ENCODE results near the gene CHCHD6.

Gene CHCHD6

DNA sequence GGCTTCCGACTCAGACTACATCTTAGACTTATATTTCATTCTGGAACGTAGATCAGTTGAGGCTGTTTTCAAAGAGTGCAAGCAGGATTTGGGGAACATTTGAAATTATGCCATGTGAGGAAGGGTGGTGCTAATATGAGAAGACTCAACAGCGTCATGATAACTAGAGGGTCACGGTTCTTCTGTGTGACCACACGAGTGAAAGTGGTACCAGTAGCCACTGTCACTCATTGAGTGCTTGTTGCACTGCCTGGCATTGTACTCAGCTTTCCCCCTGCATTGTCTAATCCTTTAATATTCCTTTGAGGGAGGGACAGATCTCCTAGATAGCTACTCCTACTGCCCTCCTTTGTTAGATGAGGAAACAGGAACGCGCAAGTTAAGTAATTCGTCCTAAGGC is 197.6 kb downstream of the CHCHD6 start:
- Histone ChIP-seq H3K27ac (no peak overlapping the region), H3K4me3 (no peak overlapping the region)

DNA sequence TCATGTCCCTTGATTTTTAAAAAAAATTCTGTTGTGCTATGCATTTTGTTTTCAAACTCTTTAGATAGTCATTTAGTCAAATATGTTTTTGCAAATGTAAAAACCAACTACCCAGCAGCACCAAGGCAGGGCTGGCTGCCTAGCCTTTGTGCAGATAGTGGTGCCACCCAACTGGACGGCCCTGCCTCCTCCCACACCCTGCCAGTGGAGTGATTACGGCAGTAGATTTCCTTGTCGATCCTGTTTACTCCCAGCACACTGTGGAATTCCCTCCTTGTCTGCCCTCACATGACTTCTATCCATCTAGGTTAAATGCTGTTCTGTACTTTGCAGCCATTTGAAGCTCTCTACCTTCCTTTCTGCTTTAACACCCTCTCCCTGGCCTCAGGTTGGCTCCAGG is 199.5 kb downstream of the CHCHD6 start:
- H3K4me3 ChIP-seq: no peak overlapping the region
- H3K27ac ChIP-seq: peak overlapping the region in 3 of 21 experiments; percentile 10 to 50 (median 42)

DNA sequence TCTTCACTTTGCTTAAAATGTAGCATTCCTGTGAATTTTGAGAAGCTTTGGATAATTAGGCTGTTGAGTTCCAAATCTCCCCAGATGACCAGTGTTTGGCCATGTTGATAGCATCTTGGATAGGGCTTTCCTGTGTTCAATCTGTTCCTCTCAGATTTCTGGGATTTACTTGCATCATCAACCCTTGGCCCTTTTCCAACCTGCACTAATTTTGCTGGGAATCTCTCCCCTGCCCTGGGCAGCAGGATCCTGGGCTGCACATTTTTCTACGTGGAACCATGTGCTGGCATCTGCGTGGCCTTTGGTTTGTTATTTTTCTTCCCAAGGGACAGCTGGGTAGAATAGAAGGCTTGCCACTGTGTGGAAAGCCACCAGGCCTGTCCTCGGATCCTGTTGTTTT is 203.5 kb downstream of the CHCHD6 start:
- H3K4me3 ChIP-seq: no peak overlapping the region
- H3K27ac ChIP-seq: no peak overlapping the region

DNA sequence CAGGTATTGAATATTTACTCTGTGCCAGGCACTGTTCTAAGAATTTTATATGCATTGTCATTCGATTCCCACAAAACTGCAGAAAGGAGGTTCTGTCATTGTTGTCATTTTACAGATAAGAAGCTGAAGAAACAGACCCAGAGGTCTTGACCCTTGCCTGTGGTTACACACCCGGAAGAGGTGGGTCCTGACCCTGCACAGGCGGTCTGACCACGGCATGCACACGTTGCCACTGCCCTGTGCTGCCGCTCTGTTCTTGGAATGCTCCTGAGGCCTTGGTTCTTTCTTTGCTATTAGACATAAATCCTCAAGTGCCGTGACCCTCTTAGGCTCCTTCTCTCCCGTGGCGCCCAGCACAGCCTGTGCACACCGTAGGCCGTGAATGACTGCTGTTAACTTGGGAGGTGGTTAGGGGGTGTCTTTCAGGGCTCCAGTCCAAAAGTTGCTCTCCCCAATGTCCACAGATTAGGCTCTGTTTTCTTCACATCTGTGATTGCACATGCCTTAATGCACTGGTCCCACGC is 204.8 kb downstream of the CHCHD6 start:
- Histone ChIP-seq H3K27ac (no peak overlapping the region), H3K4me3 (no peak overlapping the region)

DNA sequence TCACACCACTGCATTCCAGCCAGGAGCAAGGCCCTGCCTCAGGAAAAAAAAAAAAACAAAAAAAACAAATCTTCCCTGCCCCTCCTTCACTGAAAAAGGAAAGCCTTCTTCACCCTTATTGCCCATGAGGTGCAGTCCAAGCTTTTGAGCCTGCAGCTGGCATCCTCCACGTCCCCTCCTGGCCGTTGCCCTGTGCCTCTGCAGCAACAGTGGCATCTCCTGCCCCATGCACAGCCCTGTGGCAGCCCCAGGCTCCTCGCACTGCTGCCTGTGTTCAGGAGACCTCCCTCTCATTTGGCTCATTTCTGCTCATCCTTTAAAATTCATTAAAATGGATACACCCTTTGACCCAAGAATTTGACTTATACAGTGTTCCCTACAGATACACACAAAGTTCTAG is 206.2 kb downstream of the CHCHD6 start:
- Histone ChIP-seq H3K27ac (peak overlapping the region in 4 of 21 experiments; percentile 28 to 76 (median 72)), H3K4me3 (no peak overlapping the region)

DNA sequence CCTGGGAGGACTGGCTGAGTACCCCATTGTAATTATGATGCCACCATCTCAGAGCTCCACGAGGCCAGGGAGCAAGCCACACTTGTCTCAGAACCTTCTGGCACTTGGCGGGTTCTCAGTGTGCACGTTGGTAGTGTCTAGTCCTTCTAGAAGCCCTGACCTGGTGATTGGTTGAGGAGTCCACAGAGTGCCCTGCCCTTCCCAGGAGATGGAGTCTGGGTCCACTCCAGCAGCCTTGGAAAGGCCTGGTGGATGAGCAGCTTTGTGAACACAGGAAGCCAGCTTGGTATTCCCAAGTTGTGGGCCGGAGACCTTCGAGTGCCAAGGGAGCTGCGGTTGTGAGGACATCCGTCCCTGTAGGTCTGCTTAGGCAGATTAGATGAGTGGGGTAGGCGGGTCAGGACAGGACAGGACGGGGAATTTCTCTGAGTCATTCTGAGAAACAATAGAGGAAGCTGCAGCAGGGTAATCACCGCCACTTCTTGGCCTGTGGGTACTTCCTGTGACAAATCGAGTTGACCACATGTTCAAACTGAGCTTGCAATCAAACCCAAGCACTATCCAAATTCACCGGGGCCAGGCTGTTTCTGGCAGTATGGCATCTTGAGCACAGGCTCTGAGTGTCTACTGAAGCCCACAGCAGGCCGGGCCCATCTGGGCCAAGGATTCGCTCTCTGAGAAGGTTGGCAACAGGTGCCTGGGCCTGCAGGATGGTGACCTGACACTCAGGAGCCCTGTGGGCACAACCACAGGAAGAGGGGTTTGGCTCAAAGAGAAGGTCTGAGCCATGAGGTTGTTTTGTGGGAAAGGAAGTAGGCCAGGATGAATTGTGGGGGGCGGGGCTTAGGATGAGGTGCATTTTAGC is 207.4 kb downstream of the CHCHD6 start:
- peak overlapping the region in 19 of 21 experiments; percentile 25 to 90 (median 74) for H3K27ac ChIP-seq
- H3K4me3 ChIP-seq: no peak overlapping the region

DNA sequence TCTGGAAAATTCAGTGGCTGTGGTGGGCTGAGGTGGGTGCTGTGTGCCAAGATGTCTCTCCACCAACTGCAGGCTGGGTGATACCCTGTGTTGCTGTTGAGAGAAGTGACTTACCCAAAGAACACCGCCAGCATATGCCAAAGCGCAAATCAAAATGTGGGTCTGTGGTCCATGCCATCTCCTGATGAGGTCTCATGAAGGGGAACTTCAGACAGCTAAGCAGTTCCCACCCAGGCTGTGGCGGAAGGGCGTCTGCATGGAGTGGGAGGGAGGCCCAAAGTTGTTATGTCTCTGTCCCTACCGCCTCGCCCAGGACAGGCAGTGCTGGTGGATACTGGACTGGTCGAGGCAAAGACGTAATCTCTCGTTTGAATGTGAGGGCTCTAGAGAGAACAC is 208.0 kb downstream of the CHCHD6 start:
- H3K27ac ChIP-seq: peak overlapping the region in 19 of 21 experiments; percentile 25 to 90 (median 74)

DNA sequence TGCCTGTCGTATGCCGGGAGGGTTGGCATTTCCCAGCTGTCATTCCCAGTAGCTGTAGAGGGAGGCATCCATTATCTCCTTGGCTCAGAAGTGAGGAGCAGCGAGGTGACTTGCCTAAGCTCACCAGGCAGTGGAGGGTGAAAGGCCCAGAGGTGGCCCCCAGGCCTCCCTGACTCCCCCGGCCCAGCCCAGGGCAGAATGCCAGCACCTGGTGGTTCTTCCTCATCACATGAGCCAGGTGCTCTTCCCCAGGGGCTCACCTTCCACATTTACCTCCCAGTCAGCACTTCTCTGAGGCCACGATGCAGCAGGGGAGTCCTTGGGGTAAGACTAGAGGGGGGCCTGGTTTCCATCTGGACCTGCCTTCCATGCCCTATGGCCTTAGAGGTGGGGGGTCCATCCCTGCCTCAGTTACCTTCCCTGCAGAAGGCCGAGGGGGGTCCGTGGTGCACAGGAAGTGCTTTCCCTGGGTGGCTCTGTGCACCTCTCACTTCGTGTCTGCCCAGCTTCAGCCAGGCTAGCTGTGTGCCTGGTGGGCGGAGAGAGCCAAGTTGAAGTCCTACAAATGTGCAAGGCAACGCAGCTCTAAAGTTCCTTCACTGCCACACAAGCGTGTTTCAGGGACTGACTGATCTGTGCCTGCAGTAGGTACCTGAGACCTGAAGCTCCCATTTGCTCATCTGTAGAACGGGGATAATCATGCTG is 208.6 kb downstream of the CHCHD6 start:
- H3K27ac ChIP-seq: peak overlapping the region in 19 of 21 experiments; percentile 25 to 90 (median 74)
- no peak overlapping the region for H3K4me3 ChIP-seq

More for the DNA sequence above, 208.0 kb downstream of the CHCHD6 start:
- no peak overlapping the region for H3K4me3 ChIP-seq

DNA sequence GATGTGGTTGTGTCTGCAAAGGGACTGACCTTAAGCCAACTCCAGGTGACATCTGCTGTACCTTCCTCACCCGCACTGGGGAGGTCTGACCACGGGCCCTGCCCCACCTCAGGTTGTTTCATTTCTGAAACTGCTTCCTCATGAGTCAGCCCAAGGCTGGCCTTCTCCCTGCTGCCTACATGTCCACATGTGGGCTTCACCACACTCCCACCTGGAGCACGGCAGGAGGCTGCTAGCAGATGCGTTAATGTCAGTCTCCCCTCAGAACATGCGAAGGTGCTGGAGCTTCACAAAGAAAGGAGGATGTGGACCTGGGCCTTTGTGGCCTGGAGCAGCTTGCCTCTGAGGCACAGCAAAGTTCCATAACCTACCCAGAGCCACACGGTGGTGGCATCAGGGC is 209.5 kb downstream of the CHCHD6 start:
- H3K4me3 ChIP-seq: no peak overlapping the region
- peak overlapping the region in 1 of 21 experiments; percentile 7 for H3K27ac ChIP-seq

DNA sequence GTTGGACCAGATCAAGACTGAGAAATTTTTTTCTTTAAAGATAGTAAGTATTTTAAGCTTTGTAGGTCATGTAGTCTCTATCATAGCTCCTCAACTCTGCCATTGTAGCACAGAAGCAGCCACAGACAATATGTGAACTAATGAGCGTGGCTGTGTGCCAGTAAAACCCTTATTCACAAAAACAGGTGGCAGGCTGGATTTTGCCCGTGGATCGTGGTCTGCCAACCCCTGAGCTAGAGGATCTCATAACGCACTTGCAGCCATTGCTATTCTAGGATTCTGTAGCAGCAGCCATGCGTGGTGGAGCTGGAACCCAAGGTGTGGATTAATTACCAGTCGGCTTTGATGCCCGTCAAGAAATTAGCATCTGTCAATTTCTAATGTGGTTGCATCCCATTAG is 210.2 kb downstream of the CHCHD6 start:
- peak overlapping the region in 1 of 21 experiments; percentile 7 for H3K27ac ChIP-seq
- H3K4me3 ChIP-seq: no peak overlapping the region

DNA sequence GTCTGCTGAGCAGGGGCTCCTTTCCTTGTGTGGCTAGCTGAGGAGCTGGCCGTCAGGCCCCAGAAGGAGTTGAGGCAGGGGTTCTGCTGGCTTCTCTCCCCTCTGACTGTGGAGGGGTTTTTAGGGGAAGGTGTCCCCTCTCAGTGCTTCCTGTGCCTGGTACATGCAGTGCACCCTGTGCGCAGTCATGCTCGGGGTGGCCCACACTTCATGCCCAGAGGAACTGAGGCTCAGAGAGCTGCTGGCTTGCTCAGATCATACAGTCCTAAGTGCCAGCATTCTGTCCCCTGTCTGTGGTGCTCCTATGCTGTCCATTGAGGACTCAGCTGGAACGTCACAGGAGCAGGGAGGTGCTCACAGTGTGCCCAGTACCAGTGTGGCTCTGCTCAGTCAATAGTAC is 211.0 kb downstream of the CHCHD6 start:
- Histone ChIP-seq H3K27ac (no peak overlapping the region), H3K4me3 (no peak overlapping the region)

DNA sequence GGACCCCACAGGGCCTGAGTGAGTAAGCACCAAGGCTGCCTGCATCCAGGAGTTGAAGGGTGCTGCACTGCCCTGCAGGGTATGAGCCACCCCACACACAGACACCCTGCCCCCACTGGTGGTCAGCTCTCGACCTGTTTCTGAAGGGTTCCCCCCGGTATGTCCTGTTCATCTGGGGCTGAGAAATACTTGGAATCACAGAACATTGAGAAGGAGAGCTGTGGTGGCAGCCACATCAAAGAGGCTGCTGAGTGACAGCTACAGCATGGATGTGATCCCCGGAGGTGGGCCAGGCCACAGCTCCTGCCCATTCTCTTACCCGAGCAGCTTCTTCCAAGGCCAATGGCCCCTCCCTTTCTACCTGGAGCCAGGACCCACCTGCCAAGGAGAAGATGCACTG is 212.5 kb downstream of the CHCHD6 start:
- H3K4me3 ChIP-seq: no peak overlapping the region
- no peak overlapping the region for H3K27ac ChIP-seq

DNA sequence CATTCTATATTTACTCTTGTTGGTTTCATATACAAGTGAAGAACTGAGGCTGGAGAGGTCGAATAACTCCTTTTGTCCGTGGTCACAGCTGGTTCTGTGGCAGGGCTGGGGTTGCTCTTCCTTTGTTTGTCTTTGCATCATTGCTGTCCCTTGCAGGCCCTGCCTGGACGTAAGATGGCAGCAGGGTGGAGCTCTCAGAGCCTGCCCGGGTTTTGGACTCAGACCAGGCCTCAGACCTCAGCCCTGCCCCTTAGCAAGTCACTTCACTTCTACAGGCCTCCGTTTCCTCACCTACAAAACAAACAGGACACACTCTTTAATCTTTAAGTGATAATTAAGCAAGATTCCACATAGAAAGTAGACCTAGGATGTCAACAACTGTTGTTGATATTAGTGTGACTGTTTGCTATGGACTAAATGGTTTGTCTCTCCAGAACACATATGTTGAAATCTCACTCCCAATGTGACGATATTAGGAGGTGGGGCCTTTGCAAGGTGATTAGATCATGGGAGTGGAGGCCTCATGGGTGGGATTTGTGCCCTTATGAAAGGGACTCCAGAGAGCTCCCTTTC is 213.3 kb downstream of the CHCHD6 start:
- no peak overlapping the region for H3K27ac ChIP-seq

DNA sequence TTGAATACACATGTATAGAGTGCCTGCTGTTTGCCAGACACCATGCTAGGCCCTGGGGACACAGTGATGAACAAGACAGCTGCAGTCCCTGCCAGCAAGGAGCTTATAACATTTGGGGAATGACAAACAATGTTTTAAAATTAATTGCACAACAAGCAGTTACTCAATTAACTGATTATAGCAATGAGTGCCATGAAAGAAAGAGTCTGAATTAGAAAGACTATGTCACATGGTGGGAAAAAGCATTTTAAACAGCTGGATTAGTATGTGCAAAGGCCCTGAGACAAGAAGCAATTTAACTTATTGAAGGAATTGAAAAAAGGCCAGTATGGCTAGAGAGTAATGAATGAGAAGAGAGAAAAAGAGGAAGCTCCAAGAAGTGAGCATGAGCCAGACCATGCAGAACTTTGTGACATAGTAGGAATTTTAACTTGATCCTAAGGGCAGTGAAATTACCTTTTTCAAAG is 214.3 kb downstream of the CHCHD6 start:
- no peak overlapping the region for H3K4me3 ChIP-seq
- no peak overlapping the region for H3K27ac ChIP-seq

More for the DNA sequence above, 213.3 kb downstream of the CHCHD6 start:
- no peak overlapping the region for H3K4me3 ChIP-seq

DNA sequence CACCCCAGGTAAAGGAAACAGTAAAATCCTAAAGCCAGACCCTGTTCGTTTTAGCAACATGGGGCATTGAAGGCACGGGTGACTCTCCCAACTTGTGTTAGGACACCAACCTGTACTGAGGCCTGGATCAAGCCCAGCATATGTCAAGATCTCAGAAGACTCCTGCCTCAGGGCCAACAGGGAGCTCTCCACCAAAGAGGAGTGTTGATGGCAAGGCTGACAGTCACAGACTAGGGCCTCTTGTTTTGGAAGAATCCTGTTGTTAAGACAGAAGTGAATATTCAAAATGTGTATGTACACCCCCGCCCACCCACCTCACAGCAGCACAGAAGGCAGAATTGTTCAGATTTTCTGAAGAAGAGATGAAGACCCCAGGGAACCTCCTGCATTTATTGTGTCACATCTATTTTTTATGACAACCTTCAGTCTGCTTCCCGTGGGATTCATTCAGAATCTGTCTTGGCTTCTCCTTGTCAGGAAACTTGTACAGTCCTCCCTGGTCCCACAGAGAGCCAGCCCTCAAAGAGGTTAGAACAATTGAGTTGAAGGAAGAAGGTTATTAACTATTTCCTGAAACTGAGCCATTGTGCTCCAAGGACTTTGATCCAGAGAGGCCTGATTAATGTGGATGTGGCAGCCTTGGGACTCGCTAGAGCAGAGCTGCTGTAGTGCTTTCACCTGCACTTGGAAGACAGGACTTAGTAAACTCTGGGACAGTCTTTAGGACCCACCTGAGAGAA is 217.2 kb downstream of the CHCHD6 start:
- Histone ChIP-seq H3K4me3 (no peak overlapping the region), H3K27ac (no peak overlapping the region)

DNA sequence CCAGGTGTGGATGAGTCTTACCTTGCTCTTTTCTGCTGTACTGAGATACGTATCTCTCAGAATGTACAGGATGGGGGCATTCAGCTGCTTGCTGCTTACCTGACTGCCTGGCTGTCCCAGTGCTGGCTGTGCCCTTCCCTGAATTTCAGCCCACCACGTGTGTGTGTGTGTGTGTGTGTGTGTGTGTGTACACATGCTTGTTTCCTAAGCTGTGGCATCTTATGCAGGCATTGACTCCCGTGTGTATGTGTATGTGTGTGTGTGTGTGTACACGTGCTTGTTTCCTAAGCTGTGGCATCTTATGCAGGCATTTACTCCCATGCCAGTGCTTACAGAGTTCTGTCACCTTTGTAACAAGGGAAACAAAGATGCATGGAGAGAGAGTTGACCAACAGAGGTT is 218.4 kb downstream of the CHCHD6 start:
- Histone ChIP-seq H3K27ac (no peak overlapping the region), H3K4me3 (no peak overlapping the region)

DNA sequence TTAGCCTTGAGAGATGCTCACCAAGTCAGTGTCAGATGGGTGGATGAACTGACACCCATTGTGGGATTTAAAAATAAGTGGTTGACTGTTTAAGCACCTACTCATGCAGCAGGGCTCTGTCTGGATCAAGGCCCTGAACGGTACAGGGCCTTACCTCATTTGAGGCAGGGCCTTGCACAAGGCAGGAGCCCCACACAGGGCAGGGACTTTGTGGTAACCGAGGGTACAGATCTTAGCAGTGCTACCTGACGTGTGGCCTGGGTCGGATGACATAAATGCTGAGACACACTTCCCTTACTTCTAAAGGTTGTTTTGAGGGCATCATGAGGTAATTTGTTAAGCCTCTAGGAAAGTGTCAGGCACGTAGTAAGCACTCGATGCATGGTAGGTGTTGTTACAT is 219.4 kb downstream of the CHCHD6 start:
- H3K27ac ChIP-seq: no peak overlapping the region

DNA sequence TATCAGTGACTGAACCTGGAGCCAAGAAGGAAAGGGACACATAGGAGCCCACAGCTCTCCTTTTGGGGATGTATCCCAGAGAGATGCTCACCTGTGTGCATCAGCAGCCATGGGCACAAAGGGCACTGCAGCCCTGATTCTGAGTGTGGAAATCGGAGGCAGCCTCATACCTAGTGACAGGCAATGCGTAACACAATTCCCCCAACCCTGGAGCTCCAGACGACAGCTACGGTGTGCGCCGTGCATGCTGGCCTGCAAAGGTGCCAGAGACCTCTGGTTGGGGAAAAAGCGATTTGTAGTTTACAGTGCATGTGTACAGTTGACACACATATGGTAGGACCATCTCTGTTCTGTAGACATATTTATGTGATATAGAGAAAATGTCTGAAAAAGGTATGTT is 219.9 kb downstream of the CHCHD6 start:
- Histone ChIP-seq H3K4me3 (no peak overlapping the region), H3K27ac (no peak overlapping the region)

More for the DNA sequence above, 219.4 kb downstream of the CHCHD6 start:
- H3K4me3 ChIP-seq: no peak overlapping the region

DNA sequence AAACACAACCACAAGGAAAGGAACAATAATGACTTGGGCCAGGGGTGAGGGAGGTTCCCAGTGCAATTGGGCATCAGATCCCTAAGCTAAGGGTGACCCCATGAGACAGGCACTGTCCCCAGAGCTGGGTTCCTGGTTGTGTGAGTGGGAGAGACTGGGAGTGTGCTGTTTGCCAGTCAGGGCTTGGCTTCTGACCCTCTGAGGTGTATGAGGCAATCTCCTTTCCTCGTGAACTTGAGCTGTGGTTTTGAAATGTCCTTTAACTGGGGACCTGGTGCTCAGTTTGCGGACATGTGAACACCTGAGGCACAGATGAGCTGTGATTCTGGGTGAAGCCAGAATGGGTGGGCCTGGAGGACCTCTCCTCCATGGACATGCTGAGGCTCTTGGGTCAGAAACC is 220.4 kb downstream of the CHCHD6 start:
- peak overlapping the region in 3 of 21 experiments; percentile 35 to 78 (median 60) for H3K27ac ChIP-seq
- H3K4me3 ChIP-seq: no peak overlapping the region
